ENCODE measurements around the gene C17orf58.
"Not testable (repeated sequence)": the region's sequence is repeated elsewhere in the genome, so short reads cannot be mapped to it uniquely, and the experiment has no call there.

The C17orf58 gene

DNA sequence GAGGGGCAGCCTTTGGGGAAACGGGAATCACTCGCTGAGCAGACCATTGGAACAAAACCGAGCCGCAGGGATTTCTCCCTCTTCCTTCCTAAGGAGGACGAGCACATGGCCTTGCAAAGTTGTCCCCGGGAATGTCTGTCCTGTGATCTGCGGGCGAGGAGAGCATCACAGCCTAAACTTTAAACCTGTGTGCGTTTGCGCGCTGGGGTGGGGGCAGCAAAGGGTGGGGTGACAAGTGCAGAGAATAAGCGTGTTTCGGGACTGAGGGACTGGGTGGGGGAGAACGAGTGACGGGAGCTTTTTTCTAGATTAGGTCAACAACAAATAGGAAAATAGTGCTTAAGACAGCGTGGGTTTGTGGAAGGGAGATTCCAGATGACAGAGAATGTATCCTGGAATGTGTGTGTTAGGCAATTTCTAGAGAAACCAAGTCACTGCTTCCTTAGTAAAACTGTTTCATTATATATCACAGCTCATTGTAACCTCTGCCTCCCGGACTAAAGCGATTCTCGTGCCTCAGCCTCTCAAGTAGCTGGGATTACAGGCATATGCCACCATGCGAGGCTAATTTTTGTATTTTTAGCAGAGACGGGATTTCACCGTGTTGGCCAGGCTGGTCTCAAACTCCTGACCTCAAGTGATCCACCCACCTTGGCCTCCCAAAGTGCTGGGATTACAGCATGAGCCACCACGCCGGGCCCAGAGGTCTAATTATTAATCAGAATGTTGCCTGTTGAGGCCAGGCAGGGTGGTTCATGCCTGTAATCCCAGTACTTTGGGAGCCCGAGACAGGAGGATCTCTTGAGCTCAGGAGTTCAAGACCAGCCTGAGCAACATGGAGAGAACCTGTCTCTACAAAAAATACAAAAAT, at the start of gene C17orf58:
Gene C17orf58 (minus strand): TSS at position 169 of the 871 bp plus-strand sequence. CDS start 271 bp downstream, outside the sequence.
- ChIA-PET POLR2A (interaction anchor here (0.6 to 2.4 kb wide), 7 partner anchors 10 to 39 kb away, joined by 3 to 11 read pairs (median 4); partner anchors contain the start of gene KPNA2), CTCF (interaction anchor here (0.5 to 0.6 kb wide), 3 partner anchors 26 to 62 kb away, joined by 3 to 4 read pairs (median 3); no protein-coding TSS in a partner anchor)
- peak; percentile 32; the same call in 1 of the 2 replicates for TF ChIP-seq L3MBTL2 (conservative IDR thresholded peaks at IDR 0.05)
- DNase-seq (ENCODE audit: extremely low spot score): not testable (repeated sequence)

DNA sequence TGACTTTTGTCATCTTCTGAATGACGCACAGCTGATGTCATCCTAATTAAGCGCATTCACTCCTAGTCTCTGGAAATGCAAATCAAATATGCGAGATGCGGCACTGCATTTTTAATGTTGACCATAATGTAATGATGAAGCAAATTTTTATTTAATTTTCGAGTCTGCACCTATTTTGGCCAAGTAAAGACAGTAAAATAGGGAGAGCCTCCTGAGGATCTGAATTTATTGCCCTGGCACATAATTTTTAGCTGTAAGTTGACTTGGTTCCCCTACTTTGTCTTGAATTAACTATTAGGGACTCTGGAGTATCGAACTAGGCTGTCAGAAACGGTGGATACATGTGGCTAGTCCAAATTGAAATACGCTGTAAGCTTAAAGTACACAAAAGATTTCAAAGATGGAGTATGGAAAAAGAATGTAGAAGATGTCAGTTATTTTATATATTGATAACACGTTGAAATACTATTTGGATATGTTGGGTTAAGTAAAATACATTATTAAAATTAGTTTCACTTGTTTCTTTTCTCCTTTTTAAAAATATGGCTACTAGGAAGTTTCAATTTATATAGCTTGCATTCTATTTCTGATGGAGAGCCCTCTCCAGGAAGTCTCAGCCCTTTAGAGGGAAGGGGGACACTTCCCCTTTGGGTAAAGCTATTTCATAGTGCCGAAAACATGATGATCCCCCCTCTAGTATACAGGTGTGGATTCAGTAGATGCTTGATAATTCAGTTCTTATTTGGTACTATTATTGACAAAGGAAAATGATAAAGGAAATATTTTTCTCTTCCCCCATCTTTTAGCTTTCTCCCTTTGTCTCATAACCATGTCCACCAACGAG, 40.3 kb upstream of the C17orf58 start:
- TF ChIP-seq HDGF (IDR thresholded peaks at IDR 0.05; ENCODE audit: borderline replicate concordance): no peak
- no peak for TF ChIP-seq SUZ12 (IDR thresholded peaks at IDR 0.05)
- POLR2A ChIA-PET: interaction anchor here (0.6 to 2.3 kb wide), 7 partner anchors 9 to 319 kb away, joined by 3 to 35 read pairs (median 3); partner anchors contain the start of gene NOL11
- CTCF ChIA-PET: interaction anchor here (1.0 kb wide), 1 partner anchor 62 kb away, joined by 3 read pairs; no protein-coding TSS in a partner anchor
- no peak for DNase-seq (ENCODE audit: extremely low spot score)

DNA sequence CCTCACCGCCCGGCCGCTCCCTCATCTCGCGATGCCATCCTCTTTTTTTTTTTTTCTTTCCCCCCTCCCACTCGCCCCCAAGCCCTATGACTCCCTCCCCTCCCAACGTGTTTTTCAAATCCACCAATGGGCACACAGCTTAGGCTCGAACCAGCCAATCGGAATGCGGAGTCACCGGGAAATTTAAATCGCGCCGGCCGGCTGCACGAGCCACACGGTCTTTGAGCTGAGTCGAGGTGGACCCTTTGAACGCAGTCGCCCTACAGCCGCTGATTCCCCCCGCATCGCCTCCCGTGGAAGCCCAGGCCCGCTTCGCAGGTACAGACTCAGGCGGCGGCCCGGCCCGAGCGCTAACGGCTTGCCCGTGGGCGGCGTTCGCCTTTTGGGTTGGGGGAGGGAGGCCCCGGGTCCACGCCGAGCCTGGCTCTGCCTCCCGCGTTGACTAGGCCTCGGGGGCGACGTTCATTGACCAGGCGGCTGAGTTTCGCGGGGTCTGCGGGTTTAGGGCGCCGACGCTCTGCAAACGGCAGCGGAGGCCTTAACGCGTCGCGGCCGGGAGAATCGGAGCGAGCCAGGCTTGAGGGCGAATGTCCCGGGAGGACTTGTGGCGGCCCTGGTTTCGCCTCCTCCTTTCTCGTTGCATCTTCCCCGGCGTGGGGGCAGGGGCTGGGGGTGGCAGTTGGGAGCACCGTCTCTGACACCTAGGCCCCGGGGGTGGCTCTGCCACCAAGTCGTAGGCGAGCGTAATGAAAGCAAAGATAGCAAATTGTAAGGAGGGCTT, 39.4 kb upstream of the C17orf58 start, which contains the start of gene KPNA2:
Gene KPNA2 (plus strand): TSS at position 213 of the 781 bp plus-strand sequence. CDS start 1,398 bp downstream, outside the sequence.
- POLR2A ChIA-PET: interaction anchor here (0.6 to 2.3 kb wide), 16 partner anchors 8 to 318 kb away, joined by 3 to 35 read pairs (median 3); partner anchors contain the start of gene NOL11
- peak; percentile 94 for DNase-seq (ENCODE audit: extremely low spot score)
- CTCF ChIA-PET: no interaction called here
- TF ChIP-seq, protein P1, sequence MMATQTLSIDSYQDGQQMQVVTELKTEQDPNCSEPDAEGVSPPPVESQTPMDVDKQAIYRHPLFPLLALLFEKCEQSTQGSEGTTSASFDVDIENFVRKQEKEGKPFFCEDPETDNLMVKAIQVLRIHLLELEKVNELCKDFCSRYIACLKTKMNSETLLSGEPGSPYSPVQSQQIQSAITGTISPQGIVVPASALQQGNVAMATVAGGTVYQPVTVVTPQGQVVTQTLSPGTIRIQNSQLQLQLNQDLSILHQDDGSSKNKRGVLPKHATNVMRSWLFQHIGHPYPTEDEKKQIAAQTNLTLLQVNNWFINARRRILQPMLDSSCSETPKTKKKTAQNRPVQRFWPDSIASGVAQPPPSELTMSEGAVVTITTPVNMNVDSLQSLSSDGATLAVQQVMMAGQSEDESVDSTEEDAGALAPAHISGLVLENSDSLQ (IDR thresholded peaks at IDR 0.05): no peak
- TF ChIP-seq CTBP1 (IDR thresholded peaks at IDR 0.05; ENCODE audit: borderline replicate concordance) (no peak), FOXM1 (IDR thresholded peaks at IDR 0.05; ENCODE audit: borderline replicate concordance) (peak; percentile 99), L3MBTL2 (conservative IDR thresholded peaks at IDR 0.05) (peak; percentile 84), ZNF384 (IDR thresholded peaks at IDR 0.05) (peak; percentile 99), HDGF (IDR thresholded peaks at IDR 0.05; ENCODE audit: borderline replicate concordance) (no peak), ELF4 (IDR thresholded peaks at IDR 0.05) (peak; percentile 69), TARDBP (IDR thresholded peaks at IDR 0.05) (no peak)

DNA sequence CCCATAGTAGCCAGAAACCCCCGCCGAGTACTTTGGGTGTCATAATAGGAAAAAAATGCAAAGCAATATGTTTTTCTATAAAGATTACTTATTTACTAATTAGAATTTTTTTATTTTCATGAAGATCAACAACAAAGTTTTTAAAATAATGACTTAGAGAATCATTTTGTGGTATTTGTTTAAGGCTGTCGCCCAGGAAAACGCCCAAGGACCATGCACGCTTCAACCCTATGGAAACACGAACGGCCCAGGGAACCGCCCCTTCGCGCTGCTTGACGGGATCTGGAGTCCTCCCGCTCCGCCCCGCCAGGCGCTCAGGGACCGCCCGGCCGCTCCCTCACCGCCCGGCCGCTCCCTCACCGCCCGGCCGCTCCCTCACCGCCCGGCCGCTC, 38.9 kb upstream of the C17orf58 start:
- ChIA-PET CTCF (no interaction called here), POLR2A (interaction anchor here (0.6 to 2.3 kb wide), 10 partner anchors 9 to 170 kb away, joined by 3 to 35 read pairs (median 4); no protein-coding TSS in a partner anchor)
- DNase-seq (ENCODE audit: extremely low spot score): peak; percentile 93
- TF ChIP-seq, protein P1 (IDR thresholded peaks at IDR 0.05): no peak
- TF ChIP-seq L3MBTL2 (conservative IDR thresholded peaks at IDR 0.05) (no peak), CTBP1 (IDR thresholded peaks at IDR 0.05; ENCODE audit: borderline replicate concordance) (no peak), FOXA1 (IDR thresholded peaks at IDR 0.05) (no peak), ARNT (IDR thresholded peaks at IDR 0.05) (no peak), ZNF384 (IDR thresholded peaks at IDR 0.05) (no peak), HDGF (IDR thresholded peaks at IDR 0.05; ENCODE audit: borderline replicate concordance) (no peak), LEF1 (IDR thresholded peaks at IDR 0.05; ENCODE audit: borderline replicate concordance) (no peak), SUZ12 (IDR thresholded peaks at IDR 0.05) (no peak), BHLHE40 (IDR thresholded peaks at IDR 0.05; ENCODE audit: borderline replicate concordance) (no peak), ELF4 (IDR thresholded peaks at IDR 0.05) (no peak), FOXM1 (IDR thresholded peaks at IDR 0.05; ENCODE audit: borderline replicate concordance) (no peak)

DNA sequence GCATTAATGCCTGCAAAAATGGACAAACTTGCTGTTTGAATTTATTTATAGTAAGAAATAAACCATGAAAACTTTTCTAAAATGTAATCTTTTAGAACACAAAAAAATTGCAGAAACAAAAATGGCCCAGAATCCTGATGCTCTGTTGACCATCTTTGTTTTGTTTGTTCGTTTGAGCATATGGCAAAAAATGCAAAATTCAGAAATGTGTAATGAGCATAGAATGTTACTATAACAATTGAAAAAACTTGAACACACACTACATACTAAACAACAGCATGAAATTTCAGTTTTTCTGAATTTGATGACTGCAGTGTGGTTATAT, 38.1 kb upstream of the C17orf58 start:
- no peak for DNase-seq (ENCODE audit: extremely low spot score)
- no peak for TF ChIP-seq CTBP1 (IDR thresholded peaks at IDR 0.05; ENCODE audit: borderline replicate concordance)
- ChIA-PET CTCF (no interaction called here), POLR2A (interaction anchor here (0.9 to 1.0 kb wide), 2 partner anchors 14 to 15 kb away, joined by 3 to 7 read pairs; no protein-coding TSS in a partner anchor)

DNA sequence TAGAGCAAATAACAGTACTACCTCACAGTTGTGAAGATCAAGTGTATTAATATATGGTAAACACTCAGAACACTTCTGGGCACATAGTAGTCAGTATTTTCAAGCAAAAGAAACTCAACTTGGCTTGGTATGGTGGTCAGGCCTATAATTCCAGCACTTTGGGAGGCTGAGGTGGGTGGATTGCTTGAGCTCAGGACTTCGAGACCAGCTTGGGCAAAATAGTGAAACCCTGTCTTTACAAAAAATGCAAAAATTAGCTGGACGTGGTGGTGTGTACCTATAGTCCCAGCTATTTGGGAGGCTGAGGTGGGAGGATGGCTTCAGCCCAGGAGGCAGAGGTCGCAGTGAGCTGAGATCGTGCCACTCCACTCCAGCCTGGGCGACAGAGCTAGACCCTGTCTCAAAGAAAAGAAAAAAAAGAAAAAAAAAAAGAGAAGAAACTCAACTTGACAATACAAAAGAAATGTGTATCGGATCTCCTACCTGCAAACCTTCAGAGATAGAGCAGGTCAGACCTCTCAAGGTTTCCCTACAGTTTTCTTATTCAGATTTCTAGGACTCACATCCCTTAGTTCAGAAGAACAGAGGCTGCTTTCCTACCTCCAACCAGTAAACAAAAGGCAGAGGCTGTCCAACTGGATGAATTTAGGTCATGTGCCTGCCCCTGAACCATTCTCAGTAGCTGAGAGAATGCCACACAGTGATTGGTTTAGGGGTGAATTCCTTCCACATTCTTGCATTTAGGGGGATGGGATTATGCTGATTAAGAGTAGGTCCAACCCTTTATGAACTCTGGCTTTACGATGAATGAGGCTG, 37.6 kb upstream of the C17orf58 start:
- POLR2A ChIA-PET: interaction anchor here (0.9 to 1.0 kb wide), 2 partner anchors 14 to 15 kb away, joined by 3 to 7 read pairs; no protein-coding TSS in a partner anchor
- TF ChIP-seq CTBP1 (IDR thresholded peaks at IDR 0.05; ENCODE audit: borderline replicate concordance): no peak
- no peak for TF ChIP-seq NFRKB (IDR thresholded peaks at IDR 0.05)
- TF ChIP-seq TARDBP (IDR thresholded peaks at IDR 0.05): no peak
- TF ChIP-seq FOXK2 (IDR thresholded peaks at IDR 0.05): no peak
- TF ChIP-seq ARNT (IDR thresholded peaks at IDR 0.05): no peak
- TF ChIP-seq SUZ12 (IDR thresholded peaks at IDR 0.05): no peak
- TF ChIP-seq ELF4 (IDR thresholded peaks at IDR 0.05): no peak
- no peak for TF ChIP-seq HDGF (IDR thresholded peaks at IDR 0.05; ENCODE audit: borderline replicate concordance)
- TF ChIP-seq FOXM1 (IDR thresholded peaks at IDR 0.05; ENCODE audit: borderline replicate concordance): no peak
- peak; percentile 37 for DNase-seq (ENCODE audit: extremely low spot score)
- CTCF ChIA-PET: interaction anchor here (0.6 kb wide), 1 partner anchor 44 kb away, joined by 3 read pairs; no protein-coding TSS in a partner anchor

All from HEK293T (cell line).